HG03097 (cell line): ENCODE results near the gene UGT2B17.
"Not testable (repeated sequence)": the region's sequence is repeated elsewhere in the genome, so short reads cannot be mapped to it uniquely, and the experiment has no call there.

Experiments
- ATAC-seq: cut with Tn5 transposase; IDR thresholded peaks from one replicate; pipeline ENCODE4 v1.9.1; 2021; ENCODE audit not compliant: unreplicated experiment, low FRiP score

The UGT2B17 gene

DNA sequence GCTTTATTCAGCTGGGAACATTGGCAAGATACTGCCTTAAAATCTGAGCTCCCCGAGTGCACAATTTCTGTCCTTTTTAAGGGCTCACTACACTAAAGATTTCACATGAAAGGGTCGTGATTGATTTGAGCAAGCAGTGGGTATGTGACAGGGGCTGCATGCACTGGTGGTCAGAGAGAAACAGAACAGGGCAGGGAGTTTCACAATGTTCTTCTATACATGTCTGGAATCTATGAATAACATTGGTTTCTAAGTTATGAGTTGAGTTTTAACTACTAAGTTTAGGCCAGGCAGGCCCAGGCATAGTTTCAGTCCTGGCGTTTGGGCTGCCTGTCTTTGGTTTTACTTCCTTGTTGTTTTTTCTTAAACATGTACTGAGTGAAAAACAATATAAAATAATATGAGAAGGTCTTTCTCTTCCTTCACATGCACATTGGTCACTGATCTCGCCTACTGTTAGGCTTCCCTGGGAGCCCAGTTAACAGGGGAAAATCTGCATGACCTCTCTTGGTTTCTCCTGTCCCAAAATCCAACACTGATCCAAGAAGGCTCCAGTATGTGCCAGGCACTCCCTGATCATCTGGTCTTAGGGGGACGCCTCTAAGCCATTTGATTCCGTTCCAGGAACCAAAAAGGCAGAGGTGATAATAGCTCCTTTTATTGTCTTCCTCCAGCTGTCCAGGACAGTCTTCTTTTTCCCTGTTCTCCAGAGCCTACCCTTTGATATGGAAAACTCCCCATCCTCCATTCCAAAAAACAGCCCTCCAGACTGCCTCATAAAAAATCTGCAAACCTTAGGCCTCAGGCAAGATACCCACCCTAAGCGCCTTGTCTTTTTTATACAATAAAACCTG is at the start of gene UGT2B17:
Gene UGT2B17, minus strand, starts transcription at position 51 of the 854 bp plus-strand sequence. CDS start 7,838 bp downstream, outside the sequence.
- peak; percentile 91 for ATAC-seq

DNA sequence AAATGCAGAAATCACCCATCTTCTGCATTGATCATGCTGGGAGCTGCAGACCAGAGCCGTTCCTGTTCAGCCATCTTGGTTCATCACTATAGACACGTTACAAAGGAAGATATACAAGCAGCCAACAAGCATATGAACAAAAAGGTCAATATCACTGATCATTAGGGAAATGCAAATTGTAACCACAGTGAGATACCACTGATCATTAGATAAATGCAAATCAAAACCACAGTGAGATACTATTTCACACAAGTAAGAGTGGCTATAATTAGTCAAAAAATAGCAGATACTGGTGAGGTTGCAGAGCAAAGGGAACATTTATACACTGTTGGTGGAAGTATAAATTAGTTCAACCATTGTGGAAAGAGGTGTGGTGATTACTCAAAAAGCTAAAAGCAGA is 46.6 kb upstream of the UGT2B17 start:
- not testable (repeated sequence) for ATAC-seq

DNA sequence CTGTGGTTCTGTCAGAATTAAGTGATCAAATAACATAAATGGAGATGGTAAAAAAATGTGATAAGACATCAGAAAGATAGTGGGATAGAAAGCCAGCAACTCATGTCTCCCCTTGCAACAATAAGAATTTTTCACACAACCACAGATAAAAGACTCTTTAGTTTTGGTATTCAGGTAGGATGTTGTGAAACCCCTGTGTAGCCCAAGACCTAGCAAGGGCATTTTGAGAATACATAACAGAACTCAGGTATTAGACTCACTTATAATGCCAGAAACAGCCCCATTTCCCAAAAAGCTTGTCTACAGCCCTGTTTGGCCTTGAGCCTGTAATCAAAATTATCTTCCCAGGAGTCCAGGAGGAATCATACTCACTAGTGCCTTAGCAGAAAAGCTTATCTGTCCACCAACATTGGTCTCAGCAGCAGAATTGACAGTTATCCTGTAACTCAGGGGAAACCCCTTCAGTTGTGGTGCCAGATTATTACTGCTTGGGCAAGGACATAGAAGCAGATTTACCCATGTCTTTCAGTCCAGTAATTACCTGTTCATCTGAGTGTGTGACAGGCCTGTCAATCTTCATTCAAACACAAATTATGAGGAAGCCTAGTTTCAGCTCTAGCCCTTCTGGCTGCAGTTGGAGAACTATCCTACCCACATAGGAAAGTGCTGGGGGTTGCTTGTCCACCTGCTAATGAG is 41.0 kb upstream of the UGT2B17 start:
- ATAC-seq = peak; percentile 70

DNA sequence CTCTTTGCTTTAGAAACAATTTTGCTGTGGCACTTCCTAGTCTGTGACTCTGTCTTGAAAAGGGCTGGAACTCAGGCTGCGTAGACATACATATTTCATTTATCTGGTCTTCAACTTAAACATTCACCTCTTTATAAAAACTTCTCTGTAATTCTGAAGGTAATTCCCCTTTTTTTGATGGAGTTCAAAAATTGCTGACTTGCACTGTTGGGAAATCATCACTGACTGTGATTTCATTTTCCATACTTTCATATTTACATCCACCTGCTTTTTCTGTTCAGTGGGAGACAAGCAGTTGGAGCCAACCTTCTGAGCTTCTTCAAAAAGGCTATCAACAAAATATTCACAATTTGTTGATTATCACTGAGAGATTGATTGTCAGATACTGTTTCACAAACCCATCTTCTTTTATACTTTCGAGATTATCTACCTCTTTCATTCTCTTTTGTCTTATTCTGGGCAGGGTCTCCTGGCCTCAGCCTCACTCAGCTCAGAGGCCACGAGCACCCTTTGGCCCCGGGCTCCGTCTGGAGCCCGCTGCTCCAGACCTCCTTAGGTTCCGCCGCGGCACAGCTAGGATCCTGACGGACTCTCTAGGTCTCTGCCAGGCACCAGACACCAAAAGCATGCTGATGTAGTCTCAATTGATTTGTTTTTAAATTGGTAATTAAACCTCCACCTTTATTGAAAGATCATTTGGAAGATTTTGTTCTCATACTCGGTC is 39.7 kb upstream of the UGT2B17 start:
- no peak for ATAC-seq

DNA sequence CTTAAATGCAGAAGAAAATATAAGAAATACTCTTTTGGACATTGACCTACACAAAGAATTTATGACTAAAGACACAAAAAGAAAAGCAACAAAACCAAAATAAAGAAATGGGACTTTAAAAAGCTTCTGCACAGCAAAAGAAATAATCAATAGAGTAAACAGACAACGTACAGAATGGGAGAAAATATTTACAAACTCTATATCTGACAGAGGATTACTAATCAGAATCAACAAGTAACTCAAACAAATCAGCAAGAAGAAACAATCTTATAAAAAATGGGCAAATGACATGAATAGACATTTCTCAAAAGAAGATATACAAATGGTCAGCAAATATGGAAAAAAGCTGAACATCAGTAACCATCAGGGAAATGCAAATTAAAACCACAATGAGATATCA is 37.6 kb upstream of the UGT2B17 start:
- ATAC-seq = no peak

DNA sequence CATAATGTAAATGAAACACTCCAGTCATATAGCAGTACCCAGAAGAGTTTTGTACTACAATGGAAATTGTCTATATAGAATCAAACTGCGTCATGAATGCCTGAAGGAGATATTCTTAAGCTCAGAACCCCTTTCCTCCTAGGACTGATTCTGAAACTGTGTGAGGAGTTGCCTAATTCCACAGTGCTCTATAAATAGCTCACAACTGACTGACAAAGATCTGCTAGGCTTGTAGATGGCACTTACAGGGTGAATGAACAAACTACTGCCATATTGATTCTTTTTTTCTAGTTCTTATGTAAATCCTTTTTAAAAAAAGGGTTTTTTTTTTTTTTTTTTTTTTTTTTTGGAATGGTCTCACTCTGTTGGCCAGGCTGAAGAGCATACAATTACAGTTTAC is 30.1 kb upstream of the UGT2B17 start:
- ATAC-seq = no peak

DNA sequence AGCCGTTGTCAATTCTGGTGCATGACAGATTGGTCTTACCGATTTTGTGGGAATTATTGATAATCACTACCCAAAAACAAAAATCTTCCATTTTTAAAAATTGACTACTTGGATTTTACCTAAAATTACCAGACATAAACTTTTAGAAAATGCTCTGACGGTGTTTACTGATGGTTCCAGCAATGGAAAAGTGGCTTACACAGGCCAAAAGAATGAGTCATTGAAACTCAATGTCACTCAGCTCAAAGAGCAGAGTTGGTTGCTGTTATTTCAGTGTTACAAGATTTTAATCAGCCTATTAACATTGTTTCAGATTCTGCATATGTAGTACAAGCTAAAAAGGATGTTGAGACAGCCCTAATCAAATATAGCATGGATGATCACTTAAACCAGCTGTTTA is 23.0 kb upstream of the UGT2B17 start:
- ATAC-seq = no peak

DNA sequence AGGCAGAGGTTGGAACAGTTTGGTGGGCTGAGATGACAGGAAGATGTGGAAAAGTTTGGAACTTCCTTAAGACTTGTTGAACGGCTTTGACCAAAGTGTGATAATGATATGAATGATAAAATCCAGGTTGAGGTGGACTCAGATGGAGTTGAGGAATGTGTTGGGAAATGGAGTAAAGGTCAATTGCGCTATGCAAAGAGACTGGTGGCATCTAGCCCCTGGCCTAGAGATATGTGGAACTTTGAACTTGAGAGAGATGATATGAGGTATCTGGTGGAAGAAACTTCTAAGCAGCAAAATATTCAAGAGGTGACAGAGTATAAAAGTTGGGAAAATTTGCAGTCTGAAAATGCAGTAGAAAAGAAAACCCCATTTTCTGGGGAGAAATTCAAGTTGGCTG is 21.4 kb upstream of the UGT2B17 start:
- ATAC-seq = no peak

DNA sequence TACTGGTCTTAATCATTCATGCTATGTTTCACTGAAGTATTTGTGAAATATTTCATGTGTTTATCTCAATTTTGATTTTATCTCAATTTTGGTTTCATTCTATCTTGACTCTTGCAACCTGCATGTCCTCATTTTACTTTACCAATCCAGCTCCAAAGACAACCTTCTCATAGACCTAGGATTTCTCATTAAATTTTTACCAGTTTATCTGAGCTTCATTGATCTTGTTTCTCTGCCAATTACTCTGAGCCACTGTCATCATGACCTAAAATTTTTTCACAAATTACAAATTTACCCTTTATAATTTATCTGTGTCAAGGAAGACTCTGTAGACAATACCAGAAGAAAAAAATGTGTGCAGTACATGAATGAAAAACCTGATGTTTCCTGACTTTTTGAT is 18.6 kb upstream of the UGT2B17 start:
- no peak for ATAC-seq

DNA sequence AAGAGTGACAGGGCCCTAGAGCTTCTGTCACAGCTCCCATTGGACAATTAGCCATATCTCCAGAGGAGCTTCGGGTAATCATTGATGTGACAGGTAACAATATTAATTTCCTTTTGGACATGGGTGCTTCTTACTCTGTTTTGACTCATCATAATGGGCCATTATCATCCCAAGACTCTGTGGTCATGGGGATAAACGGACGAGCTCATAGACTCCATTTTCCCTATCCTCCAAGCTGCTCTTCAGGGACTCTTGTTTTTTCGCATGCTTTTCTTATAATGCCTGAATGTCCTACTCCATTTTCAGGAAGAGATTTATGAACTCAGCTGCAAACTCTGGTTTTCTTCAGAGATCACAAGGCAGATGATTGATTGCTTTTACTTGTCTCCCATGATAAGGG is 17.0 kb upstream of the UGT2B17 start:
- no peak for ATAC-seq

DNA sequence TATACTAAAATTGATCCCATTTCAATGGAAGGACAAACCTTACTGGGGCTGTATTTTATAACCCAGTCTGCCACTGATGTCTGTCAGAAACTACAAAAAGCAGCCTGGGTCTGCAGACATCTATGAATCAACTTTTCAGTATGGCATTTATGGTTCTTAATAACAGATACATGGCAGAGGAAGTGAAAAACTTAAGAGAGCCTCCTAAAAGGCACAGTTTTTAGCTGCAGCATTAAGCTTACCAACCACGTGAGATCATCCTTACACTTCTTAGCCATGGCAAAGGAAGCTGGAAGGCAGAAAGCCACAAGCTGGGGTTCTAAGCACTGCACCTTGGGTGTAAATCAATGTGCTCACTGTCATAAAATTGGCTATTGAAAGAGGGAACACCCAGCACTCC is 16.6 kb upstream of the UGT2B17 start:
- peak; percentile 67 for ATAC-seq

DNA sequence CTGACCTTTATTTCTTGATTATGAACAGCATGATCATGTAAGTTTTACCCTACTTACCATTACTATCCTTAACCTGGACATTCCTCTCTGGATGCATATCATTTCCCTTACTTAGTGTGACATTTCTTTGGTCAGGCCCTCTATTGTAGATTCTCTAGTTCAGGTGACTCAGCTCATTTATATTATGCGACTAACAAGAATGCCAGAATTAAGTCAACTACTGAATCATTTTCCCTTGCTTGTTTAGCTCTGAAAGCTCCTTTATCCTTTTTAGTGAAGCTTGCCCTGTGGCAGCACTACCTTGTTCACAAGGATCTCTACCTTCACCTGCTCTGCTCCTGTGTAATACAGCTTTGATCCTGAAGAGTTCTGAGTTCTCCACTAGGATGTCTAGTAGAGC is 15.1 kb upstream of the UGT2B17 start:
- no peak for ATAC-seq

DNA sequence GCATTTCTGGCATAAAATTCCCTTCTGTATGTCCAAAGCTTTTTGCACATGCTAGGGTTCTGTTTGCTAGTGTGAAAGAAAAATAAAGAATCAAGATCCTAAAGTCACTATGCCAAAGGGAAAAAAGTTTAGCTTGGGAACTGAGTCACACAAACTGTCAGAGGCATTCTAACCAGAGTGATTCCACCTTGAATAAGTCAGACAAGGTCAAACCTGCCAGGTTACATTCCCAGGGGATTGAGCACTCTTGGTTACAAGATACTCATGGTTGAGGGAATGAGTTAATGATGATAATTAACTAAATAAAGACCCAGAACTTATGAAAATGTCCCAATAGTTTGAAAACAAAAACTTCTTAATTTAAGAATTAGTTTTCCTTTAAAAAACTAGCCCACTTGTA is 13.7 kb upstream of the UGT2B17 start:
- ATAC-seq = no peak

DNA sequence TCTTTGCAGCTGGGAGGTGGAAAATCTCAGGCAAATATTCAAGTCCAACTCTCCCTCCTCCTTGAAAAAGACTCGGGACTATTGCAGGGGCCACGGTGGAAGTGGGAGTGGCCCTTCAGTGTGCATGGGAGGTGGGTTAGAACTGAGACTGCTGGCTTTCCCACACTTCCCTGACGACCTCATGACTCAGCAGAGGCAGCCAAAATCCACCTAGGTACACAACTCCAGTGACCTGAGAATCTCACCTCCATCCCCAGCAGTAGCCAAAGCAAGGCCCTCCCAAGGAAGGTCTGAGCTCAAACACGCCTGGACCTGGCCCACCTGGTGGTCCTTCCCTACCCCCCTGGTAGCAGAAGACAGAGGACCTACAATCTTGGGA is 6.2 kb upstream of the UGT2B17 start:
- ATAC-seq = no peak

DNA sequence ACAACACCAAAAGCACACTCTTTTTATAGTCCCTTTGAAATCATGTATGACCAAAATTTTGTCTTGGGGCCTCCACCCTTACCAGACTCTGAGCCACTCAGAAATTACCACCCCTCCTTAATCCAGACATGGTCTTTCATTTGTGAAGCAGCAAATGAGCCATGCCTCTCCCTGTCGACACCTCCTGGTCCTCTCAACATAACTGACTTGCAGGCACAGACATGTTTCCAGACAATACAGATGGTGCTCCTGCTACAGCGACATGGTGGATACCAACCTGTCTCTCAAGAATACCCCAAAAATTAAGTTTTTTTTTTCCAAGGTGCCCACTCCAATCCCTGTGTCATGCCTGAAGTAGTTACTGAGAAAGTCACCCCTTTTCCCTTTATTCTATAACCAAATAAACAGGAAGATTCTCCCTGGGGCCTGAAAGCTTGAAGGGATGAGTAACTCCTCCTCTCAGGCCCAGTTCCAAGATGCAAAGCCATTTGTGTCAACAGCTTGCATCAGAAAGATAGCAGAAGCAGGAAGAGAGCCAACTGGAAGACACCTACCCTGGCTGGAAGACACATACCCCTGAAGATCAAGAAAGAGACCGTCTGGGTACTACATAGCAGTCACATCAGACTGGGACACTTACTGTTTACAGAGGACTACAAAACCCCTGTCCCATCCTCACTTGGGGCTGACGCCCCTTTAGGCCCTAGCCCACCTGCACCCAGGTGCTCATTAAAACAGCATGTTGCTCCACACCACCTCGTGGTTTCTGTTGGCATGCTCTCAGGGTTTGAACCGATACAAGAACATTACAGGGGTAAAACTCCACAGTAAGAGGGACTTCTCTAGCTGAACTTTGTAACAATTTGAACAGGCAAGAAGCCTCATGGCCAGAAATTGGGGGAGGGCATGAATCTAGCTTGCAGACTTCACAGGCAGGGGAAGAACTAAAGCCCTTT is 5.5 kb upstream of the UGT2B17 start:
- ATAC-seq = no peak

DNA sequence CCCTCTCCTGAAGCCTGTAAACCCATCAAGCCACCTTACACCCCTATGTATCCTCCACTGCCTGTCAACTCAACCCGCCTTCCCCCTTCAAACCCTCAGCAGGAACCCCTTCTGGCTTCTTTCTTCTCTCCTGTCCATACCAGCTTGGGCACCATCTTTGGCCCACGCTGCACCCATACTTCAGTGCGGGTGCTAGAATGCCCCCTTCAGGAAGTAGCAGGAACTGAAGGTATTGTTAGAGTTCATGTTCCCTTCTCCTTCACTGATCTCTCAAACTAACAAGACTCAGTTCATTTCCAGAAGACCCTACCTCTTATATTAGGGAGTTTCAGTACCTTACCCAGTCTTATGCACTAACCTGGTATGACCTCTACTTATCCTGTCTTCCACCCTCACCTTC is 1.5 kb upstream of the UGT2B17 start:
- no peak for ATAC-seq

DNA sequence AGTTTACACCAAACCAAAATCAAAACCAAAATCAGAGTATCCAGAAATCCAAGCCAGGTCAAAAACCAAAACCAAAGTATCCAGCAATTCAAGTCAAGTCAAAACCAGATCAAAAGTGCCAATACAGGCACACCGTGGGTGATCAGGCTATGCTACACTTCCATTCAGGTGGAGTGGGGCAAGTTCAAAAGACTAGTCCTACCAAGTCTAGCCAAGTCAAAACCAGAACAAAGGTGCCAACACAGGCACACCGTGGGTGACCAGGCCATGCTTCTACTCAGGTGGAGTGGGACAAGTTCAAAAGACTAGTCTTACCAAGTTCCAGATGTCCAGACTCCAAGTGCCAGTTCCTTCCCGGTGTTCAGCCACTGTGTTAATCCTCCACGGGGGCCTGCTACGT is 486 bp downstream of the UGT2B17 start:
- not testable (repeated sequence) for ATAC-seq

DNA sequence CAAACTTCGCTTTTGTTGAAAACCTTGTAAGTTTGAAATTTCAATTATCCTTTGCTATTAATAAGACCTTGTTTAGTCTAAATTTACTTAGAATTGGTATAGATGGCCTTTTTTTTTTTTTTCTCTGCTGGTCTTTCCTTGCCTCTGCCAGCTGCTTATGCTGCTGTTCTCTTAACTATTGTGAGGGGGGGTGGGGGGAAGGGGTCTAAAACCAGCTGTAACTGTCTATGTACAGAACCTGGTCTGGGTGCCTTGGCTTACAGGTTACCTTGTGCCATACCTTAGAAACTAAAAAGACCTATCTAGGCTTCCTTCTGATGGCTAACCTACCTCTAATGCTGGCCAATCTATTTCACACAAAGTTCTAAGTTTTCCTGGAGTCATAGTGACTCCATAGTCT is 1.0 kb downstream of the UGT2B17 start:
- ATAC-seq = no peak

DNA sequence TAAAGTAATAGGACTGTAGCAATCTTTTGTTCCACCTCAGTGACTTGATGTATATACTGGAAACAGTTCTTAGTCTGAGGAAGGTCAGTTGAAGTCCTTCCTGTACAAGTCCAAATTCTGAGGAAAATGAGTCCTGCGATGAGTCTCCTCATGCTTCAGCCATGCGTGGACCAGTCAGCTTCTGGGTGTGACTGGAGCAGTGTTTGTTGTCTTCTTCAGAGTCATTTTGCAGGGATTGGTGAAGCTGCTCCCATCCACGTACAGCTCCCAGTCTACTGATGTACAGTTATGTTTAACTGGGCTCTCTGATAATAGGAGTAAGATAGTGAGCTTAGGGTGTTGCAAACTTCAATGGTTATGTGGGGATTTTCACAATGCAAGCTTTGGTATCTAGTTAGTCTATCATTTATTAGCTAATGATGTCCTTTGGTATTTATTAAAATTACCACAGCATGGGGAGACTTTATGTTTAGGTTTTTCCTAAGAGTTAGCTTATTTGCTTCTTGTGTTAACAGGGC is 3.4 kb downstream of the UGT2B17 start:
- no peak for ATAC-seq

DNA sequence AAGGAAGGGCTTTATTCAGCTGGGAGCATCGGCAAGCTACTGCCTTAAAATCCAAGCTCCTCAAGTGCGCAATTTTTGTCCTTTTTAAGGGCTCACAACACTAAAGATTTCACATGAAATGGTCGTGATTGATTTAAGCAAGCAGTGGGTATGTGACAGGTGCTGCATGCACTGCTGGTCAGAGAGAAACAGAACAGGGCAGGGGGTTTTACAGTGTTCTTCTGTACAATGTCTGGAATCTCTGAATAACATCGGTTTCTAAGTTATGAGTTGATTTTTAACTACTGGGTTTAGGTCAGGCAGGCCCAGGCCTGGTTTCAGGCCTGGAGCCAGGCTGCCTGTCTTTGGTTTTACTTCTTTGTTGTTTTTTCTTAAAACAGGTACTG is 6.0 kb downstream of the UGT2B17 start:
- peak; percentile 45 for ATAC-seq
